Stimulated activated CD4-positive, alpha-beta T cell treated with anti-CD3 and anti-CD28 coated beads, Interleukin-1b, Interleukin-23, amount 100 ng/mL, for 4 hours (primary cell): ENCODE data around the gene TUBG2.
A peak's percentile ranks its signal among the peaks of the same experiment; 100 is the strongest.

Experiments
- DNase-seq, 2 donors: peaks; one replicate each; pipeline ENCODE4 v3.0.0-alpha.2; 2020; ENCODE audit warnings: low read depth in 2 of 2

TUBG2 gene

DNA sequence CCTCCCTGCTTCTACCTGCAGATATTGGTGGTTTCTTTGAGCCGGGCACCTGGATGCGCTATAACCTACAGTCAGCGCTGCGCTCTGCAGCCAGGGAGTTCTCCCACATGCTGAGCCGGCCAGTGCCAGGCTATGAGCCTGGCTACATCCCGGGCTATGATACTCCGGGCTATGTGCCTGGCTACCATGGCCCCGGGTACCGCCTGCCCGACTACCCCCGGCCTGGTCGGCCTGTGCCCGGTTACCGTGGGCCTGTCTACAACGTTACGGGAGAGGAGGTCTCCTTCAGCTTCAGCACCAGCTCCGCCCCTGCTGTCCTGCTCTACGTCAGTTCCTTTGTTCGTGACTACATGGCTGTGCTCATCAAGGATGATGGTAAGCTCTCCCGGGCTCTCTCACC lies 36.4 kb downstream of the TUBG2 start:
- DNase-seq: no peak

GRCh38 chr17:42697108-42697811 lies 38.2 kb downstream of the TUBG2 start:
- no peak for DNase-seq

DNA sequence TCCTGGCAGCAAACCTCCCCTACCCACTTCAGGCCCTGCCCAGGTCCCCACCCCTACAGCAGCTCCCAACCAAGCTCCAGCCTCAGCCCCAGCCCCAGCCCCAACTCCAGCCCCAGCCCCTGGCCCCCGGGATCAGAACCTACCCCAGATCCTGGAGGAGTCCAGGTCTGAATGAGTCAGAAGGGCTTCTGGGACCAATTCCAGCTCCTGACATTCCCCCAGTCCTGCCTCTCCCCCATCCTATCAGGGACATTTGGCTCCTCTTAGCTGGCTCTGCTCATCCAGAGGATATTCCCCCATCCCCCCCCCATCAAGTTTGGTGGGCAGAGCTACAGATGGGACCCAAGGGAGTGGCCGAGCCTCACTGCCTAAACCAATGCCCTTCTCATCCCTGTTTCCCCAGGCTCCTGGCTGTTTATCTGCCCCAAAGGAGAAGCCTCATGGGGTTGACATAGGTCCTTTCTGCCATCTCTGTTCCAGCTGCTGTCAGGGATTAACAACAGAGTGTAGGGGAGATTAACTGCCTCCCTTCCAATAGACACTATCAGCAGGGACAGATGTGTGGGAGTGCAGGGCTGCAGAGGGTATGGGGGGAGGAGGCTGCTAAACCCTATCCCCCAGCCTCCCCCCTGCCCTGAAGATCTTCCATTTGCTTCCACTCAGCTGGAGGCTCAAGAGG lies 39.8 kb downstream of the TUBG2 start:
- no peak for DNase-seq

DNA sequence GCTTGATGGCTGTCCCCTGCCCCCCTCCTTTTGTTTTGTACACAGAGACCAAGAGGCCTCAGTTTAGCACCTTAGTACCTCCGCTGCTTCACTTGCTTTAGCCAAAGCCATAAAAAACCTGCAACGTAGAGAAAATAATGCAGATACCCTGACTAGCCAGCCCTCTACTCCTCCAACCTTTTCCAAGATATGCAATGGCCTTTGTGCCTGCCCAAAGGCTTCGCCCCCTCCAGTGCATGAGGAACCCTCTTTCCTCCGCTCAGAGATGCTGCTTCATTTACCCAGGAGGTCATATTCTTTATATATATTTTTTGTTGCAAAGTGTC lies 40.3 kb downstream of the TUBG2 start:
- DNase-seq: no peak

GRCh38 chr17:42700586-42701289 lies 41.7 kb downstream of the TUBG2 start:
- no peak for DNase-seq

DNA sequence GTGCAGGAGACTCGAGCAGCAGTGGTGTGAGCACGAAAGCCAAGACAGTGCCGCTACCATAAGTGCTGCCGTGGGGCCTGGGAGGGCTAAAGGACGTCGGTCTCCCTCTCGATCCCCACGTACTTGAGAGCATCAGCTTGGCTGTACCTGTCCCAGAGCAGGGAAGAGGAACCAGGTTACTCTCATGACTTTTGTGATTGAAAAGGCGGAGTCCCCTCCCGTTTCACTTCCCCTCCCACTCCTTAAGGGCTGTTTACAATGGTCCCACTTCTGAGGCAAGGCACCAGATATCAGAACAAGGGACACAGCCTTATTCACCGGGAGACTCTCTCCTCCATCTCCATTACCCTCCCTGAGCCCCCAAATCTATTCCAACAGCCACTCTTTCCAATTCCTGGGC lies 43.4 kb downstream of the TUBG2 start:
- no peak for DNase-seq

GRCh38 chr17:42704490-42704836 lies 45.4 kb downstream of the TUBG2 start:
- DNase-seq: no peak

DNA sequence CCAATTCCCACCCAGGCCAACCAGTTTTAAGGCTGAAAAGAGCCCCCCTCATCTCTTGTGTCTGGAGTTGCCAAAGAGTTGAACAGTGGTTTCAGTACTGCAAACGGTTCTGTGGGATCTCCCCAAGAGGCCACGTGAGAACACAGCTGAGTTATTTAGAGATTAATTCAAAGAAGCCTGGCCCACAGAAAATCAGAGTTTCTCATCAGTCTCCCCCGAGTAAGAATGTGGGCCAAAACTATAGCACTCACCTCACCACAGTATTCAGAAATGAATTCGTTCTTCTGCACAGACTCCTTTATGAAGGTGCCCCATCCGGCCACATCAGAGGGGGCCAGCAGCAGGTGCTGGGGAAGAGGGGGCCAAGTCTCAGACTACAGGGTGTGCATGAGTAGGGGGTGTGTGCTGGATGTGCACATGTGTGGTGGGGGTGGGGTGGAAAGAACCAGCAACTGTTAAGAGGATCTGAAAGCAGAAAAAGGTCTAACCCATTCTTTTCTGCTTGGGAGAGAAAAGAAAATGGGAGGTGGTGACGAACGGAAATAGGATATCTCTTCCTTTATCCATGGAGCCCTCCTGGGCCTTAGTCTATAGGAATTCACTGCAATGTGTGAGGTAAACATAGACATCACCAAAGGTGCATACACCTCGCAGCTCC lies 45.9 kb downstream of the TUBG2 start:
- no peak for DNase-seq

DNA sequence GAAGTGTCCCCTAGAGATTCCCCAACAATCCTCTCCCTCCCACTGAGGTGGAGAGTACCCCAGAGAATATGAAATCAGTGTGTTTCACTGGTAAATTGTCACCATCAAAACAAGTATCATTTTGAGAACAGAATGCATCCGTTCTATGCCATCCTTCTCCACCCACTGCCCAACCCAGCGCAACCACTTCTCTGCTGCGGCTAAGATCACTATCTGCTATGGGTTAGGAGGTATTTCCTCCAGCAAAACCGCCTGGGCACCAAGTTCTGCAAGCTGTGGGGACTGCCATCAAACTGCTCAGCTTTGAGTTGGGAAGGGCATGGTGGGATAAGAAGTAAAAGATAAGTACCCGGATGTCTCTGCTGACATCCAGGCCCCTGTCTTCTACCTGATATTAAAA lies 47.6 kb downstream of the TUBG2 start:
- peak in 1 of 2 donors; percentile 25 for DNase-seq

DNA sequence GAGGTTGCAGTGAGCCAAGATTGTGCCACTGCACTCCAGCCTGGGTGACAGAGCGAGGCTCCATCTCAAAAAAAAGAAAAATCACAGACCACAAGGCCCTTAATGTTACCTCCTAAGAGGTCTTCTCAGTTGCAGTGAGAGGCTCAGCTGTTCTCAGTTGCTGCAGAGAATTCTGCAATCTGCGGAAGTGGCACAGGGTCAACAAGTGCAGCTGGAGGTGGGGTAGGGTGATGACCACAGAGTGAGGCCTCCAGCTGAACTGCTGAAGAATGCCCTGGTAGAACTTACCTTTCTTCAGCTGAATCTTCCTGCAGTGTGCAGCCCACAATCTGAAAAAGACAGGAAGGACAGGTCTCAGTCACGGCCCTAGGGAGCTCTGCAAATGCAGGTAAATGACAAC lies 49.5 kb downstream of the TUBG2 start:
- no peak for DNase-seq

GRCh38 chr17:42709561-42709960 lies 50.5 kb downstream of the TUBG2 start:
- no peak for DNase-seq
